GM12801 (cell line): ENCODE results near the gene CPD.

Source experiments
- TF ChIP-seq, protein P1 (sequence below): IDR thresholded peaks from one replicate; pipeline ENCODE4 v1.5.1; 2011; ENCODE audit warnings: control low read depth; ENCODE audit not compliant: insufficient read length; ENCODE audit errors: extremely low read depth

Gene CPD

GRCh38 chr17:30414486-30414885, 35.8 kb downstream of the CPD start:
- TF ChIP-seq, protein P1, sequence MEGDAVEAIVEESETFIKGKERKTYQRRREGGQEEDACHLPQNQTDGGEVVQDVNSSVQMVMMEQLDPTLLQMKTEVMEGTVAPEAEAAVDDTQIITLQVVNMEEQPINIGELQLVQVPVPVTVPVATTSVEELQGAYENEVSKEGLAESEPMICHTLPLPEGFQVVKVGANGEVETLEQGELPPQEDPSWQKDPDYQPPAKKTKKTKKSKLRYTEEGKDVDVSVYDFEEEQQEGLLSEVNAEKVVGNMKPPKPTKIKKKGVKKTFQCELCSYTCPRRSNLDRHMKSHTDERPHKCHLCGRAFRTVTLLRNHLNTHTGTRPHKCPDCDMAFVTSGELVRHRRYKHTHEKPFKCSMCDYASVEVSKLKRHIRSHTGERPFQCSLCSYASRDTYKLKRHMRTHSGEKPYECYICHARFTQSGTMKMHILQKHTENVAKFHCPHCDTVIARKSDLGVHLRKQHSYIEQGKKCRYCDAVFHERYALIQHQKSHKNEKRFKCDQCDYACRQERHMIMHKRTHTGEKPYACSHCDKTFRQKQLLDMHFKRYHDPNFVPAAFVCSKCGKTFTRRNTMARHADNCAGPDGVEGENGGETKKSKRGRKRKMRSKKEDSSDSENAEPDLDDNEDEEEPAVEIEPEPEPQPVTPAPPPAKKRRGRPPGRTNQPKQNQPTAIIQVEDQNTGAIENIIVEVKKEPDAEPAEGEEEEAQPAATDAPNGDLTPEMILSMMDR = no peak

DNA sequence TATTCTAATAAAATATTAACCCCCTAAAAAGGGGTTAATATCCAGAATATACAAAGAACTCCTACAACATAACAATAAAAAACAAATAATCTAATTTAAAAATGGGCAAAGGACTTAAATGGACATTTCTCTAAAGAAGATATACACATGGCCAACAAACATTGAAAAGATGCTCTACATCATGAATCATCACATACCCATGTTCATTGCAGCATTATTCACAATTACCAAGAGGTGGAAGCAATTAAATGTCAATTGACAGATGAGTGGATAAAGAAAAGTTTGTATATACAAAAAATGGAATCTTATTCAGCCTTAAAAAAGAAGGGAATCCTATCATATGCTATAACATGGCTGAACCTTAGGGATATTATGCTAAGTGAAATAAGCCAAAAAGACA, 36.8 kb downstream of the CPD start:
- TF ChIP-seq, protein P1 = no peak

GRCh38 chr17:30421592-30421991, 42.9 kb downstream of the CPD start:
- TF ChIP-seq, protein P1 = no peak

GRCh38 chr17:30422171-30422570, 43.4 kb downstream of the CPD start:
- TF ChIP-seq, protein P1 = no peak

DNA sequence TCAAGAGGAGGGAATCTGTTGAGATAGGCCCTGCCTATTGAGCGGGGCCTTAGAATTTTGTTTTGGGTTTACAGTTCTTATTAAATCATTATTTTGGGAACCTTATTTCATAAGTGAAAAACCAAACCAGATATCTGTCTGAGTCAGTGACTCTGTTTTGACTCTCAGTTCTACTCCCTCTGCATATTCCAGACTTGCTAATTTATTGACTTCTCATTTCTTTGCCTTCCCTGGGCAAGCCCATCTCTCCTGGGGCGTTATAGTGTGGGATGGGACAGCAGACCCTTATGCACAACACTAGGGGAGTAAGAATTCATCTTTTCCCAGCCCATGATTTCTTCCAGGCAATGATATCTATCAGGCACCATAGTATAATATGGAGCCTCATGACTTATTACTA, 45.7 kb downstream of the CPD start:
- TF ChIP-seq, protein P1 = no peak

- TF ChIP-seq, protein P1 = no peak
Measured at GRCh38 chr17:30426292-30426691, 47.6 kb downstream of the CPD start.

GRCh38 chr17:30427611-30428010, 48.9 kb downstream of the CPD start:
- TF ChIP-seq, protein P1 = no peak

GRCh38 chr17:30429155-30429554, 50.4 kb downstream of the CPD start:
- TF ChIP-seq, protein P1 = no peak
